GM18870 (cell line): ENCODE data around the gene NEURL1B.
"Not testable (repeated sequence)": the region's sequence is repeated elsewhere in the genome, so short reads cannot be mapped to it uniquely, and the experiment has no call there.

ENCODE experiments used
- ATAC-seq: cut with Tn5 transposase; IDR thresholded peaks from one replicate; pipeline ENCODE4 v1.9.1; 2021; ENCODE audit warnings: moderate library complexity; ENCODE audit not compliant: unreplicated experiment

Gene NEURL1B

GRCh38 chr5:172694541-172694940, 53.5 kb downstream of the NEURL1B start:
- ATAC-seq = no peak

- no peak for ATAC-seq
Measured at GRCh38 chr5:172695232-172696054, 54.4 kb downstream of the NEURL1B start.

- ATAC-seq = no peak
Measured at GRCh38 chr5:172696171-172696849, 55.2 kb downstream of the NEURL1B start.

GRCh38 chr5:172697123-172698121, 56.4 kb downstream of the NEURL1B start:
- peak; percentile 71 for ATAC-seq

DNA sequence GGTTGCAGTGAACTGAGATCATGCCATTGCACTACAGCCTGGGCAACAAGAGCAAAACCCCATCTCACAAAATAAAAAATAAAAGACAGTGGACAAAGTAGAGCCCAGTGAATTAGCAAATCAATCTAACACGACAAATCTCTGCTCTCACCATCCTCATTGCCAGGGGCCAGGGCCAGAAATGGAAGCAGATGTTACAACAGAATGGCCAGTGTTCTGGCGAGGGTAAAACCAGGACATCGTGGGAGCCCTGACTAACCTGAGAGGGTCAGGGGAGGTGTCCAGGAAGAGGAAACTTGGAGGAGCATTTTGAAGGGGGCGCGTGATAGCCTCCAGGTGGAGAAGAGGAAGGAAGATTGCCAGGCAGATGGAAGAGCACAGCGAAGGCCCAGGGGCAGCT, 58.4 kb downstream of the NEURL1B start:
- ATAC-seq = no peak

DNA sequence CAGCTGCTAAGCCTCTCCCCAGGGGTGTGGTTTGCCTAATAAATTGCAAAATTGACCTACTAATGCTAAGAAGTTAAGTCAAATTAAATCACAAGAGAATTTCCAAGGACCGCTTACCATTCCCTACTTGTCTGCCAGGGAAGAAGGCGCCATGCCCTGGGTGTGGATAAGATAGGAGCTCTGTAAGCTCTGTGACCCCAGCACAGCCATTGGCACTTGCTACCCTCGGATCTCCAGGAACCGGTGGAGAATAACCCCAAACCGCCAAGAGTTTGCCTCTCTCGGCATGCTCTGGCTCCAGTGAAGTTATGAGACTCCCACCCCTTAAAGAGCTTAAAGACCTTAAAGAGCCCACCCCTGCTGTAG, 58.9 kb downstream of the NEURL1B start:
- ATAC-seq = no peak

GRCh38 chr5:172700365-172701290, 59.6 kb downstream of the NEURL1B start:
- ATAC-seq = no peak

GRCh38 chr5:172701291-172701656, 60.2 kb downstream of the NEURL1B start:
- no peak for ATAC-seq

DNA sequence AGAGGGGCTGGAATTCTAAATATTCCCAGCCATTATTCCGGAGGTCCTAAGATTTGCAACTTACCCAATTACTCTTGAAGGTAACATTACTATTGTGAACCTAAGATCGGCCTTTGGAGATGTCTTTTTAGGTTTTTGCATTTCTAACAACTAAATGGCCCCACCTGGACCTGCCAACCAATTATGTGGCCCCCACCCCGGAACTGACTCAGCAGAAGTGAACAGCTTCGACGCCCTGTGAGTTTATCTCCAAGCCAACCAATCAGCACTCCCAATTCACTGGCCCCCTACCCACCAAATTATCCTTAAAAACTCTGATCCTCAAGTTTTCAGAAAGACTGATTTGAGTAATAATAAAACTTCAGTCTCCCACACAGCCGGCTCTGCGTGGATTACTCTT, 62.9 kb downstream of the NEURL1B start:
- ATAC-seq = no peak

GRCh38 chr5:172705576-172706084, 64.6 kb downstream of the NEURL1B start:
- no peak for ATAC-seq

GRCh38 chr5:172706796-172707195, 65.7 kb downstream of the NEURL1B start:
- no peak for ATAC-seq

DNA sequence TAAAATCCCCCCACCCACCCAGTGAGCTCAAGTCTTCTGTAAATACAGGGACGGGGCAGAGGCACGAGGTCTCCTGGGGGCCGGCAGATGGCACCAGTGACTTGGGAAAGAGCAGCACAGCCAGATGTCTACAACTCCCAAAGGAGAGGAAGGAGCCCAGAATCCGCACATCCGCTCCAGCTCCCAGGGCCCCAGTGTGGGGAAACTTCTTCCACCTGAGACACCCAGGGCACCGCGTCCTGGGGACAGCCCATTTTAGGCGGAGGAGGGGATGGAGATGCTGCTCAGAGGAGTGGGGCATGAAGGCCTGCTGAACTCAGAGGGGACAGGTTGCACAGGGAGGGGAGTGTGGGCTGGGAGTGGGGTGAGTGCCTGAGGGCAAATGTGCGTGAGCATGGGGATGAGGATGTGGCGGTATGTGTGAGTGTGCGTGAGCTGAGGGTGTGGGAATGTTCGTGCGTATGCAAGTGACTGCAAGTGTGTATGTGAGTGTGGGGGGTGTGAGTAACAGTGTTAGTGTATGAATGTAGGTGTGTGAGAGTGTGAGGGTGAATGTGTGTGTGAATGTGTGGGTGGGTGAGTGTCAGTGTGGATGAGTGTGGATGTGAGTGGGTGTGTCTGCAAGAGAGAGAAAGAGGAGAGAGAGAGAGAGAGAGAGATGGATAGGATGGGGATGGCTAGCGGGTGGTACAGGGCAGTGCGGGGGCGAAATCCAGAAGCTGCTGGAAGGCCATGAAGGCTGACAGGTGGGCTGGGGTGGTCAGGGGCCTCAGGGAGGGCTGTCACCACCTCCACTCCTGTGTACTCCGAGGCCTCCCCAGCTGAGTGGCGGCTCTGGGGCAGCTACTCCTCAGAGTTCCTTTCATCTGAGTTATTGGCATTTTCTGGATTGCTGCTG, 66.5 kb downstream of the NEURL1B start:
- no peak for ATAC-seq

DNA sequence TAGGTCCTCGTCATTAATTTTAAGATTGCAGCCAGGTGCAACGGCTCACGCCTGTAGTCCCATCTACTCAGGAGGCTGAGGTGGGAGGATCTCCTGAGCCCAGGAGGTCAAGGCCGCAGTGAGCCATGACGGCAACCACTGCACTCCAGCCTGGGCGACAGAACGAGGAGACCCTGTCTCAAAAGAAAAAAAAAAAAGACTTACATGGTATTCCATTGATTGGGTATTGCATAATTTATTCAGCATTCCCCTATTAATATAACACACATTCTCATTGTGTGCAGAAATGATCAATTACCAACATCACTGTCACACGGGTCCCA, 67.1 kb downstream of the NEURL1B start:
- no peak for ATAC-seq

DNA sequence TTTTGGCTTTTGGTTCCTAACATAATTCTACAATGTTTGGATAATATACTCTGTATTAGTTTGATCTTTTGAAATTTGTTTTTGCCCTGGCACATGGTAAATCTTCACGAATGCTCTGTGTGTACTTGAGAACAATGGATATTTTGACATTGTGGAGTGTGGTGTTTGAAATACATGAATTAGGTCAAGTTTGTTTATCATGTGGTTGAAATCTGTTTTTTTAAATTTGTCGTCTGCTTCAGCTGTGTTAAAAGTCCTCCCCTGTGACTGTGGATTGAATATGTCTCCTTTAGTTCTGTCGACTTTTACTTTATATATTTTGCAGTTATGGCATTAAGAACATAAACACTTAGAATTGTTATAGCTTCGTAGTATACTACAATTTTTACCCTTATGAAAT, 69.6 kb downstream of the NEURL1B start:
- ATAC-seq = no peak

DNA sequence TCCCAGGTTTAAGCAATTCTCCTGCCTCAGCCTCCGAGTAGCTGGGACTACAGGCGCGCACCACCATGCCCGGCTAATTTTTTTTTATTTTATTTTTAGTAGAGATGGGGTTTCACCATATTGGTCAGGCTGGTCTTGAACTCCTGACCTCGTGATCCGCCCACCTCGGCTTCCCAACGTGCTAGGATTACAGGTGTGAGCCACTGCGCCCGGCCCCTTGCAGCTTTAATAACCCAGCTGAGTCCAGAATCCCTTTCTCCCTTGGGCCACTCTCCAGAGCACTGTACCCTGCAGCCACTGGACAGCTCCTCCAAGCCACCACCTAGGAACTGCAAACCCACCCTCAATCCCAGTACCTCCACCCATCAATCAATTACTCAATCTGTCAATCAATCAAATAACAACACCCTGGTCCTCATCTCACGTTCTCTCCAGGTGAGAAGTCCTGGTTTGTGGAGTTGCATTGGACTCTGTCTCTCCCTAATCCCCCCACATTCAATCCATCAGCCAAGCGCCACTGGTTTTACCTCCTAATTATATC, 70.3 kb downstream of the NEURL1B start:
- not testable (repeated sequence) for ATAC-seq

DNA sequence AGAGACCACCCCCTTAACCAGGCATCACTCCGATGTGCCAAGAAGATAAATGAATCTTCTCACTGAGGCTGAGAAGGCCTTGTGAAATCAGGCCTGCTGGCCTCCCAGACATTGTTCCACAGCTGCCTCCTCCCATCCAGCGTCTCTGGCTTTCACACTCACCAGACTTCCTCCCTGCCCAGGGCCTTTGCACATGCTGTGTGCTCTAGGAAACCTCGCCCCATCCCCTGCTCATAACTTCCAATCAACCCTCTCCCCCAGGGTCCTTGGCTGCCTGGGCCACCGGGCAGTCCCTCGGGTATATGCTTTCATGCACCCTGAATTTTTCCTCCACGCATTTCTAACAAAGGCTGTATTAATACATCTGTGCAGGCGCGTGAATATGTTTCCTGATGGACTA, 71.5 kb downstream of the NEURL1B start:
- ATAC-seq = no peak

GRCh38 chr5:172713113-172713808, 72.2 kb downstream of the NEURL1B start:
- ATAC-seq = no peak

- ATAC-seq = no peak
Measured at GRCh38 chr5:172713809-172714490, 72.9 kb downstream of the NEURL1B start.
